SK-N-SH (cell line): Measurements from ENCODE around the gene VDR. TPM values are rescaled to one million over a fixed set of nuclear protein-coding genes. Genes with fewer than 3 reads are reported as not detected.
A peak's percentile ranks its signal among the peaks of the same experiment; 100 is the strongest.

Experiments used
- CTCF ChIA-PET: fragments of 300-600, 350-600 bp; formaldehyde crosslinking; extraction: SDS; loops from one replicate; lab custom pipeline; 2021; lab: Yijun Ruan, JAX
- POLR2A ChIA-PET: fragments of 350-600 bp; sonication (Branson Sonifier 250); formaldehyde crosslinking; extraction: SDS; loops from one replicate; lab custom pipeline; 2020; ENCODE audit warnings: antibody characterized with exemption, inconsistent platforms; lab: Yijun Ruan, JAX
- DNase-seq: peaks from one replicate; pipeline ENCODE4 v3.0.0; 2012
- H2AFZ ChIP-seq: fragments of 200-600 bp; sonication (generic); 2 replicates; pipeline ENCODE4 v1.8.1; 2016; ENCODE audit warnings: antibody characterized with exemption, mild to moderate bottlenecking, low read depth
- H3F3A ChIP-seq: fragments of 200-600 bp; sonication (generic); replicated peaks from 2 replicates; pipeline ENCODE3; 2016; ENCODE audit warnings: antibody characterized with exemption, mild to moderate bottlenecking; ENCODE audit not compliant: insufficient read depth
- H3K27ac ChIP-seq, 2 experiments: fragments of 200-500 bp in 1 of 2; fragments of 200-600 bp in 1 of 2; sonication (Bioruptor generic) in 1 of 2; sonication (generic), shearing (Covaris generic) in 1 of 2; 2 replicates each; pipeline versions ENCODE4 v1.5.1 to v1.6.1; 2014 to 2016; ENCODE audit warnings: low read depth in 2 of 2, inconsistent platforms in 1 of 2, low read length in 1 of 2, mild to moderate bottlenecking in 1 of 2, mixed read lengths in 1 of 2
- H3K27me3 ChIP-seq: fragments of 200-600 bp; sonication (generic), shearing (Covaris generic); 2 replicates; pipeline ENCODE4 v1.6.1; 2016; ENCODE audit warnings: mixed run types; ENCODE audit not compliant: insufficient read depth
- H3K36me3 ChIP-seq, 2 experiments: fragments of 200-500 bp in 1 of 2; fragments of 200-600 bp in 1 of 2; sonication (Bioruptor generic) in 1 of 2; sonication (generic) in 1 of 2; replicated peaks in 1 of 2; 2 replicates each; pipeline versions ENCODE3 to v1.5.1; 2014 to 2016; ENCODE audit warnings: low read length in 1 of 2, mild to moderate bottlenecking in 1 of 2; ENCODE audit not compliant: insufficient read depth in 2 of 2, control insufficient read depth in 1 of 2
- H3K4me1 ChIP-seq, 2 experiments: fragments of 200-500 bp in 1 of 2; fragments of 200-600 bp in 1 of 2; sonication (Bioruptor generic) in 1 of 2; sonication (generic), shearing (Covaris generic) in 1 of 2; 2 replicates each; pipeline versions ENCODE4 v1.5.1 to v1.6.1; 2014 to 2016; ENCODE audit warnings: low read depth in 1 of 2, low read length in 1 of 2, mixed run types in 1 of 2; ENCODE audit not compliant: insufficient read depth in 2 of 2, control insufficient read depth in 1 of 2
- H3K4me2 ChIP-seq: fragments of 200-600 bp; sonication (generic), shearing (Covaris generic); 2 replicates; pipeline ENCODE4 v1.6.1; 2017; ENCODE audit warnings: mixed run types
- H3K4me3 ChIP-seq, 2 experiments: fragments of 200-500 bp in 1 of 2; fragments of 200-600 bp in 1 of 2; sonication (Bioruptor generic) in 1 of 2; sonication (generic), shearing (Covaris generic) in 1 of 2; 2 replicates each; pipeline versions ENCODE4 v1.5.1 to v1.8.1; 2014 to 2016; ENCODE audit warnings: low read depth in 2 of 2, inconsistent platforms in 1 of 2, low read length in 1 of 2, mild to moderate bottlenecking in 1 of 2, mixed read lengths in 1 of 2, moderate library complexity in 1 of 2
- H3K79me2 ChIP-seq: fragments of 200-600 bp; sonication (generic); 2 replicates; pipeline ENCODE4 v1.8.1; 2017; ENCODE audit warnings: mild to moderate bottlenecking; ENCODE audit not compliant: insufficient read depth
- H3K9ac ChIP-seq: fragments of 200-600 bp; sonication (generic); 2 replicates; pipeline ENCODE4 v1.6.1; 2017; ENCODE audit warnings: mixed run types
- H3K9me2 ChIP-seq: fragments of 200-600 bp; sonication (generic); 2 replicates; pipeline ENCODE4 v1.6.1; 2017; ENCODE audit warnings: mixed run types
- H3K9me3 ChIP-seq: fragments of 200-600 bp; sonication (generic); 2 replicates; pipeline ENCODE4 v1.6.1; 2017; ENCODE audit warnings: mixed run types, mild to moderate bottlenecking, moderate library complexity
- H4K20me1 ChIP-seq: fragments of 200-600 bp; sonication (generic); 2 replicates; pipeline ENCODE4 v1.6.1; 2017; ENCODE audit warnings: mild to moderate bottlenecking, mixed run types; ENCODE audit not compliant: insufficient read depth
- CHD2 ChIP-seq: fragments of 150-350 bp; IDR thresholded peaks from 2 replicates; pipeline ENCODE4 v1.6.1; 2018; ENCODE audit warnings: low read length; ENCODE audit not compliant: partially characterized antibody
- CTCF ChIP-seq: fragments of 200-600 bp; sonication (generic); IDR thresholded peaks from 2 replicates; pipeline ENCODE4 v1.6.1; 2017; ENCODE audit warnings: antibody characterized with exemption, mild to moderate bottlenecking, moderate library complexity
- FOXJ3 ChIP-seq: sonication (generic); formaldehyde crosslinking; IDR thresholded peaks from 2 replicates; pipeline ENCODE4 v1.5.1; 2020; ENCODE audit warnings: mild to moderate bottlenecking, missing genetic modification reagents
- FOXM1 ChIP-seq: IDR thresholded peaks from 2 replicates; pipeline ENCODE4 v1.4.0; 2012; ENCODE audit warnings: low read depth, mild to moderate bottlenecking
- GABPA ChIP-seq: IDR thresholded peaks from 2 replicates; pipeline ENCODE4 v1.4.0; 2012; ENCODE audit warnings: low read depth, mild to moderate bottlenecking
- GATA2 ChIP-seq: sonication (generic); formaldehyde crosslinking; IDR thresholded peaks from 2 replicates; pipeline ENCODE4 v1.5.0; 2020; ENCODE audit warnings: mild to moderate bottlenecking, missing genetic modification reagents
- IRF3 ChIP-seq: fragments of 150-350 bp; IDR thresholded peaks from 2 replicates; pipeline ENCODE4 v1.6.1; 2016; ENCODE audit warnings: mild to moderate bottlenecking, low read depth, low read length
- NFIC ChIP-seq: IDR thresholded peaks from 2 replicates; pipeline ENCODE4 v1.4.0; 2012; ENCODE audit warnings: borderline replicate concordance
- RAD21 ChIP-seq: IDR thresholded peaks from 2 replicates; pipeline ENCODE4 v1.6.1; 2012; ENCODE audit warnings: mild to moderate bottlenecking, low read length
- RCOR1 ChIP-seq: fragments of 150-350 bp; IDR thresholded peaks from 2 replicates; pipeline ENCODE4 v1.6.1; 2017; ENCODE audit warnings: antibody characterized with exemption, low read length
- RFX5 ChIP-seq: IDR thresholded peaks from 2 replicates; pipeline ENCODE4 v1.6.1; 2012; ENCODE audit warnings: mild to moderate bottlenecking, improper control_type of control experiment, low read length
- SMC3 ChIP-seq: IDR thresholded peaks from 2 replicates; pipeline ENCODE4 v1.6.1; 2012; ENCODE audit warnings: low read depth, low read length, improper control_type of control experiment
- TAF1 ChIP-seq: IDR thresholded peaks from 2 replicates; pipeline ENCODE4 v1.6.1; 2012; ENCODE audit warnings: low read depth, mild to moderate bottlenecking, low read length, moderate library complexity, borderline replicate concordance
- TCF12 ChIP-seq: IDR thresholded peaks from 2 replicates; pipeline ENCODE4 v1.4.0; 2012
- WGBS: methylation state at CpG from one replicate; pipeline ENCODE4 v1.1.6; 2017; ENCODE audit warnings: low lambda C conversion rate; 5-methylcytosine and 5-hydroxymethylcytosine counted together
- polyA plus RNA-seq, 3 experiments: library from polyadenylated mRNA; depleted of rRNA; stranded (reverse); fragments of >200 nt; gene quantifications; 2 replicates each; pipeline ENCODE4 v1.2.3, GENCODE V29; 2012

VDR gene
- polyA plus RNA-seq, 1 of the 3 experiments (the other 2 are of a cell fraction) = 0.33 TPM

- peak; percentile 27; the same call in 1 of the 2 replicates for TF ChIP-seq RAD21
- TF ChIP-seq FOXJ3 (CRISPR knock-in tag) = no peak
- TF ChIP-seq FOXM1 = no peak
Observed at GRCh38 chr12:47870175-47870781, 34.5 kb downstream of the VDR start (continued).

- 71% methylated on average over 8 of the region's 8 CpGs for WGBS
- TF ChIP-seq TAF1 (no peak), CTCF (no peak), RCOR1 (no peak), NFIC (no peak), IRF3 (no peak), GATA2 (no peak), CHD2 (no peak), SMC3 (no peak), TCF12 (no peak), RFX5 (no peak), FOXJ3 (CRISPR knock-in tag) (no peak), RAD21 (no peak), GABPA (no peak)
- Histone ChIP-seq H3F3A (no peaks in the 10 kb centered on the region), H3K9me3 (no peaks in the 10 kb centered on the region), H3K79me2 (no peaks in the 10 kb centered on the region), H2AFZ (no peak overlapping the region), H3K4me1 (peaks cover 0 to 8% of the 10 kb centered on the region in 2 experiments; a peak in 1 of 4 replicates), H3K9ac (no peak overlapping the region), H4K20me1 (no peaks in the 10 kb centered on the region), H3K27me3 (no peaks in the 10 kb centered on the region), H3K36me3 (no peaks in the 10 kb centered on the region), H3K9me2 (no peaks in the 10 kb centered on the region), H3K4me2 (no peak overlapping the region), H3K27ac (no peak overlapping the region), H3K4me3 (no peak overlapping the region)
- ChIA-PET POLR2A (no interaction called here), CTCF (interaction anchor here (0.9 to 1.8 kb wide), 6 partner anchors 30 to 126 kb away, joined by 3 to 5 read pairs (median 4); partner anchors contain the start of gene VDR)
- no peak for DNase-seq
Observed at GRCh38 chr12:47868552-47869031, 36.2 kb downstream of the VDR start.
